Measurements from ENCODE around the gene PRKG1.

PRKG1 gene

GRCh38 chr10:52121688-52122087 is 1047.4 kb downstream of the PRKG1 start:
- H3K27me3 ChIP-seq (ENCODE audit: control insufficient read depth in 3 of 3, insufficient read depth in 3 of 3, low read depth in 1 of 3, low read length in 3 of 3): peaks cover 0 to 2% (median 0%) of the 10 kb centered on the region in 3 experiments
- H2AFZ ChIP-seq (ENCODE audit: low read length): no peak overlapping the region
- no peak overlapping the region for H3K23ac ChIP-seq (ENCODE audit: low read depth, low read length, poor library complexity)
- no peaks in the 10 kb centered on the region for H3K79me1 ChIP-seq (ENCODE audit: low read depth, low read length)
- H2AK5ac ChIP-seq (ENCODE audit: low read depth, low read length): no peak overlapping the region
- 100% methylated on average over 1 of the region's 4 CpGs; no CpG with 5 or more reads in 1 of the 2 donors for WGBS, 2 donors (ENCODE audit: extremely low coverage in 2 of 2, insufficient read length in 2 of 2, insufficient replicate concordance in 1 of 2)
- no peak overlapping the region for H3K18ac ChIP-seq (ENCODE audit: low read length)
- H3K14ac ChIP-seq (ENCODE audit: low read length): no peak overlapping the region
- no peak for DNase-seq (ENCODE audit: low spot score)
- H4K8ac ChIP-seq (ENCODE audit: low read depth, low read length): no peak overlapping the region
- no peak overlapping the region for H3K4me3 ChIP-seq (ENCODE audit: low read length in 2 of 2)
- no peak overlapping the region for H2BK15ac ChIP-seq (ENCODE audit: low read length)
- H2BK5ac ChIP-seq (ENCODE audit: low read length): no peak overlapping the region
- no peak overlapping the region for H3K27ac ChIP-seq (replicated peaks; ENCODE audit: low read length)
- H2BK120ac ChIP-seq (ENCODE audit: low read depth, low read length): no peak overlapping the region
- no peak overlapping the region for H3K9ac ChIP-seq (ENCODE audit: low read depth, low read length, poor library complexity)
- no peaks in the 10 kb centered on the region for H3K4me1 ChIP-seq (ENCODE audit: control insufficient read depth in 2 of 2, insufficient read depth in 1 of 2, low read depth in 1 of 2, low read length in 2 of 2)
- H3K36me3 ChIP-seq (replicated peaks in 1 of 2; ENCODE audit: control insufficient read depth in 2 of 2, insufficient read depth in 2 of 2, low read length in 2 of 2): no peaks in the 10 kb centered on the region
- H4K91ac ChIP-seq (ENCODE audit: low read depth, low read length, poor library complexity): no peak overlapping the region
- no peak overlapping the region for H3K4me2 ChIP-seq (ENCODE audit: insufficient read depth, low read length, poor library complexity, severe bottlenecking)
- H2BK12ac ChIP-seq (ENCODE audit: low read length): no peak overlapping the region
- H3K4ac ChIP-seq (ENCODE audit: low read length): no peak overlapping the region
- H3K9me3 ChIP-seq (replicated peaks in 1 of 2; ENCODE audit: control insufficient read depth in 2 of 2, insufficient read depth in 1 of 2, low read depth in 1 of 2, low read length in 2 of 2): no peaks in the 10 kb centered on the region

- no peak overlapping the region for H3K23ac ChIP-seq (ENCODE audit: low read depth, low read length, poor library complexity)
- no peaks in the 10 kb centered on the region for H3K36me3 ChIP-seq (replicated peaks in 1 of 2; ENCODE audit: control insufficient read depth in 2 of 2, insufficient read depth in 2 of 2, low read length in 2 of 2)
- H4K91ac ChIP-seq (ENCODE audit: low read depth, low read length, poor library complexity): no peak overlapping the region
- no peak overlapping the region for H4K8ac ChIP-seq (ENCODE audit: low read depth, low read length)
- peaks cover 2 to 3% of the 10 kb centered on the region in 2 donors for H3K4me1 ChIP-seq (ENCODE audit: control insufficient read depth in 2 of 2, insufficient read depth in 1 of 2, low read depth in 1 of 2, low read length in 2 of 2)
- no peak overlapping the region for H3K4me2 ChIP-seq (ENCODE audit: insufficient read depth, low read length, poor library complexity, severe bottlenecking)
- no peak overlapping the region for H3K18ac ChIP-seq (ENCODE audit: low read length)
- H3K9ac ChIP-seq (ENCODE audit: low read depth, low read length, poor library complexity): no peak overlapping the region
- peaks cover 0 to 1% of the 10 kb centered on the region in 2 donors for H3K9me3 ChIP-seq (replicated peaks in 1 of 2; ENCODE audit: control insufficient read depth in 2 of 2, insufficient read depth in 1 of 2, low read depth in 1 of 2, low read length in 2 of 2)
- peak; percentile 27 for DNase-seq (ENCODE audit: low spot score)
- no peaks in the 10 kb centered on the region for H3K27me3 ChIP-seq (ENCODE audit: control insufficient read depth in 3 of 3, insufficient read depth in 3 of 3, low read depth in 1 of 3, low read length in 3 of 3)
- no peak overlapping the region for H3K4me3 ChIP-seq (ENCODE audit: low read length in 2 of 2)
- no peak overlapping the region for H3K4ac ChIP-seq (ENCODE audit: low read length)
- no peak overlapping the region for H2BK15ac ChIP-seq (ENCODE audit: low read length)
- peak overlapping the region; percentile 25 for H2AFZ ChIP-seq (ENCODE audit: low read length)
- no CpG with 5 or more reads among the region's 8 CpGs for WGBS, 2 donors (ENCODE audit: extremely low coverage in 2 of 2, insufficient read length in 2 of 2, insufficient replicate concordance in 1 of 2)
- H2BK12ac ChIP-seq (ENCODE audit: low read length): no peak overlapping the region
- no peak overlapping the region for H2BK5ac ChIP-seq (ENCODE audit: low read length)
- H2BK120ac ChIP-seq (ENCODE audit: low read depth, low read length): no peak overlapping the region
- no peaks in the 10 kb centered on the region for H3K79me1 ChIP-seq (ENCODE audit: low read depth, low read length)
- no peak overlapping the region for H3K27ac ChIP-seq (replicated peaks; ENCODE audit: low read length)
- no peak overlapping the region for H2AK5ac ChIP-seq (ENCODE audit: low read depth, low read length)
- no peak overlapping the region for H3K14ac ChIP-seq (ENCODE audit: low read length)
Observed at GRCh38 chr10:52128056-52128683, 1053.9 kb downstream of the PRKG1 start.

GRCh38 chr10:52129410-52130178 is 1055.3 kb downstream of the PRKG1 start:
- no CpG with 5 or more reads among the region's 3 CpGs for WGBS, 2 donors (ENCODE audit: extremely low coverage in 2 of 2, insufficient read length in 2 of 2, insufficient replicate concordance in 1 of 2)
- DNase-seq (ENCODE audit: low spot score): no peak

GRCh38 chr10:52135101-52135500 is 1060.8 kb downstream of the PRKG1 start:
- DNase-seq (ENCODE audit: low spot score): no peak
- no peak overlapping the region for H3K4ac ChIP-seq (ENCODE audit: low read length)
- no peak overlapping the region for H3K4me2 ChIP-seq (ENCODE audit: insufficient read depth, low read length, poor library complexity, severe bottlenecking)
- H2BK15ac ChIP-seq (ENCODE audit: low read length): no peak overlapping the region
- no peak overlapping the region for H2BK5ac ChIP-seq (ENCODE audit: low read length)
- H3K36me3 ChIP-seq (replicated peaks in 1 of 2; ENCODE audit: control insufficient read depth in 2 of 2, insufficient read depth in 2 of 2, low read length in 2 of 2): no peaks in the 10 kb centered on the region
- H2AFZ ChIP-seq (ENCODE audit: low read length): no peak overlapping the region
- no peak overlapping the region for H2AK5ac ChIP-seq (ENCODE audit: low read depth, low read length)
- no peak overlapping the region for H3K23ac ChIP-seq (ENCODE audit: low read depth, low read length, poor library complexity)
- H2BK12ac ChIP-seq (ENCODE audit: low read length): no peak overlapping the region
- WGBS, 2 donors (ENCODE audit: extremely low coverage in 2 of 2, insufficient read length in 2 of 2, insufficient replicate concordance in 1 of 2): 100% methylated on average over 1 of the region's 2 CpGs
- peaks cover 0 to 1% of the 10 kb centered on the region in 2 donors for H3K9me3 ChIP-seq (replicated peaks in 1 of 2; ENCODE audit: control insufficient read depth in 2 of 2, insufficient read depth in 1 of 2, low read depth in 1 of 2, low read length in 2 of 2)
- no peak overlapping the region for H4K8ac ChIP-seq (ENCODE audit: low read depth, low read length)
- H2BK120ac ChIP-seq (ENCODE audit: low read depth, low read length): no peak overlapping the region
- H3K4me1 ChIP-seq (ENCODE audit: control insufficient read depth in 2 of 2, insufficient read depth in 1 of 2, low read depth in 1 of 2, low read length in 2 of 2): no peaks in the 10 kb centered on the region
- no peak overlapping the region for H3K4me3 ChIP-seq (ENCODE audit: low read length in 2 of 2)
- no peaks in the 10 kb centered on the region for H3K27me3 ChIP-seq (ENCODE audit: control insufficient read depth in 3 of 3, insufficient read depth in 3 of 3, low read depth in 1 of 3, low read length in 3 of 3)
- H3K27ac ChIP-seq (replicated peaks; ENCODE audit: low read length): no peak overlapping the region
- H3K14ac ChIP-seq (ENCODE audit: low read length): no peak overlapping the region
- H4K91ac ChIP-seq (ENCODE audit: low read depth, low read length, poor library complexity): no peak overlapping the region
- no peak overlapping the region for H3K9ac ChIP-seq (ENCODE audit: low read depth, low read length, poor library complexity)
- no peaks in the 10 kb centered on the region for H3K79me1 ChIP-seq (ENCODE audit: low read depth, low read length)
- H3K18ac ChIP-seq (ENCODE audit: low read length): no peak overlapping the region

More at GRCh38 chr10:52129410-52130178, 1055.3 kb downstream of the PRKG1 start:
- Histone ChIP-seq H3K79me1 (ENCODE audit: low read depth, low read length) (no peaks in the 10 kb centered on the region), H3K9ac (ENCODE audit: low read depth, low read length, poor library complexity) (no peak overlapping the region), H3K14ac (ENCODE audit: low read length) (no peak overlapping the region), H2BK15ac (ENCODE audit: low read length) (no peak overlapping the region), H2AK5ac (ENCODE audit: low read depth, low read length) (no peak overlapping the region), H3K4me1 (ENCODE audit: control insufficient read depth in 2 of 2, insufficient read depth in 1 of 2, low read depth in 1 of 2, low read length in 2 of 2) (peaks cover 2 to 3% of the 10 kb centered on the region in 2 donors), H3K27ac (replicated peaks; ENCODE audit: low read length) (no peak overlapping the region), H3K23ac (ENCODE audit: low read depth, low read length, poor library complexity) (no peak overlapping the region), H2BK12ac (ENCODE audit: low read length) (no peak overlapping the region), H3K18ac (ENCODE audit: low read length) (no peak overlapping the region), H3K4me2 (ENCODE audit: insufficient read depth, low read length, poor library complexity, severe bottlenecking) (no peak overlapping the region), H4K91ac (ENCODE audit: low read depth, low read length, poor library complexity) (no peak overlapping the region), H2BK120ac (ENCODE audit: low read depth, low read length) (no peak overlapping the region), H3K9me3 (replicated peaks in 1 of 2; ENCODE audit: control insufficient read depth in 2 of 2, insufficient read depth in 1 of 2, low read depth in 1 of 2, low read length in 2 of 2) (peaks cover 0 to 1% of the 10 kb centered on the region in 2 donors), H3K4me3 (ENCODE audit: low read length in 2 of 2) (no peak overlapping the region), H4K8ac (ENCODE audit: low read depth, low read length) (no peak overlapping the region), H3K36me3 (replicated peaks in 1 of 2; ENCODE audit: control insufficient read depth in 2 of 2, insufficient read depth in 2 of 2, low read length in 2 of 2) (no peaks in the 10 kb centered on the region), H2AFZ (ENCODE audit: low read length) (no peak overlapping the region), H2BK5ac (ENCODE audit: low read length) (no peak overlapping the region), H3K4ac (ENCODE audit: low read length) (no peak overlapping the region), H3K27me3 (ENCODE audit: control insufficient read depth in 3 of 3, insufficient read depth in 3 of 3, low read depth in 1 of 3, low read length in 3 of 3) (no peaks in the 10 kb centered on the region)
